K562 treated with DMSO at 1 percent for 12 hours (cell line): Measurements from ENCODE around the gene BMP10. TPM values are rescaled to one million over a fixed set of nuclear protein-coding genes. Genes with fewer than 3 reads are reported as not detected.

Experiments
- total RNA-seq: library from RNA; unstranded; fragments of 300-600 nt; gene quantifications from 2 replicates; pipeline ENCODE4 v1.2.3, GENCODE V29; 2022; ENCODE audit not compliant: insufficient read depth

Gene BMP10
- 0.58 and 0.75 TPM in 2 replicates for total RNA-seq

DNA sequence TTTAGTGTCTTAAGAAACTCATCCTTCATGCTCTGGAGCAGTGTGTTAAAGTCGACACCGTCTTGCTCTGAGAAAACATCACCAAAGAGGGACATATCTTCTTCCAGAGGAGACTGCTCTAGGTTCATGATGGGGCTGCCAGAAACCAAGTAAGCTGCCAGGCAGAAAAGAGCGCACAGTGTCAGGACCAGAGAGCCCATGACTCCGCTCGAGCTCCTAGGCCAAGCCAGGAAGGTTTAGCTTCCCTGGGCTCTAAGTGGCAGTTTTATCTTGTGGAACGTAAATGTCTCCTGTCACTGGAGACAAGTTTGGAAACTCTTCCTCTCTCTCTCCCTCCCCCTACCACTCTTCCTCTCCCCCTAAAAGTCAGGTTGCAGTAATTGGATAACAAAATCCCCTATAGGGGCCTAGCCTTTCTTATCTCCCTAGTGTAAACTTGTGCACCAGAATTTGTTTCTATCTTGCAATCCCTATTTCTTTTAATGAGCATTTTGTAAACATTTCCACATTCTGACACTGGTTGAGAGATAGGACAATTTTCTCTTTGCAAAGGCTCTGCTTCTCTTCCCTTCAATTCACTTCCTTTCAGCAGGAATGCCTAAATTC is at the start of gene BMP10:
Gene BMP10, minus strand, starts transcription at position 239 of the 606 bp plus-strand sequence. Its CDS starts 39 bp downstream, at position 200.

Other genes with a start within 250 kb of the BMP10 start
- 0.18 and 0.36 TPM in 2 replicates for gene PROKR1, start 227.8 kb downstream of the BMP10 start, total RNA-seq
- 11.5 and 21.2 TPM in 2 replicates for gene ARHGAP25, start 136.6 kb downstream of the BMP10 start, total RNA-seq
- gene GKN2, start 81.5 kb upstream of the BMP10 start, total RNA-seq = not detected in 2 replicates
- not detected in 2 replicates for gene GKN1, start 103.2 kb upstream of the BMP10 start, total RNA-seq
- gene ANTXR1, start 141.8 kb upstream of the BMP10 start, total RNA-seq = 1.0 and 4.1 TPM in 2 replicates